Measurements from ENCODE around the gene DPP9.
A peak's percentile ranks its signal among the peaks of the same experiment; 100 is the strongest.

DPP9 gene

GRCh38 chr19:4678881-4679790, 44.5 kb downstream of the DPP9 start:
- no peak overlapping the region for H3K9ac ChIP-seq (ENCODE audit: low read depth in 1 of 2, low read length in 2 of 2)
- H3K9me3 ChIP-seq (ENCODE audit: control insufficient read depth in 1 of 2, low read length in 2 of 2), result no peaks in the 10 kb centered on the region
- no peak overlapping the region for H3K4me3 ChIP-seq (ENCODE audit: low read depth in 1 of 2, low read length in 2 of 2)
- peaks cover 16 to 45% of the 10 kb centered on the region in 2 donors for H3K36me3 ChIP-seq (ENCODE audit: control insufficient read depth in 1 of 2, insufficient read depth in 2 of 2, low read length in 2 of 2)
- H3K27ac ChIP-seq (ENCODE audit: low read depth, low read length), result no peak overlapping the region
- no peaks in the 10 kb centered on the region for H3K27me3 ChIP-seq (ENCODE audit: control insufficient read depth in 1 of 2, insufficient read depth in 2 of 2, low read length in 2 of 2)
- H3K4me1 ChIP-seq (ENCODE audit: control insufficient read depth in 1 of 2, insufficient read depth in 2 of 2, low read length in 2 of 2), result no peaks in the 10 kb centered on the region

- H3K4me1 ChIP-seq (ENCODE audit: control insufficient read depth in 1 of 2, insufficient read depth in 2 of 2, low read length in 2 of 2), result no peaks in the 10 kb centered on the region
- no peak overlapping the region for H3K9ac ChIP-seq (ENCODE audit: low read depth in 1 of 2, low read length in 2 of 2)
- no peak overlapping the region for H3K27ac ChIP-seq (ENCODE audit: low read depth, low read length)
- H3K4me3 ChIP-seq (ENCODE audit: low read depth in 1 of 2, low read length in 2 of 2), result no peak overlapping the region
- H3K36me3 ChIP-seq (ENCODE audit: control insufficient read depth in 1 of 2, insufficient read depth in 2 of 2, low read length in 2 of 2), result peaks cover 5 to 30% of the 10 kb centered on the region in 2 donors
- H3K9me3 ChIP-seq (ENCODE audit: control insufficient read depth in 1 of 2, low read length in 2 of 2), result no peaks in the 10 kb centered on the region
- H3K27me3 ChIP-seq (ENCODE audit: control insufficient read depth in 1 of 2, insufficient read depth in 2 of 2, low read length in 2 of 2), result no peaks in the 10 kb centered on the region
These were observed 46.5 kb downstream of the DPP9 start for GRCh38 chr19:4676955-4677731.

DNA sequence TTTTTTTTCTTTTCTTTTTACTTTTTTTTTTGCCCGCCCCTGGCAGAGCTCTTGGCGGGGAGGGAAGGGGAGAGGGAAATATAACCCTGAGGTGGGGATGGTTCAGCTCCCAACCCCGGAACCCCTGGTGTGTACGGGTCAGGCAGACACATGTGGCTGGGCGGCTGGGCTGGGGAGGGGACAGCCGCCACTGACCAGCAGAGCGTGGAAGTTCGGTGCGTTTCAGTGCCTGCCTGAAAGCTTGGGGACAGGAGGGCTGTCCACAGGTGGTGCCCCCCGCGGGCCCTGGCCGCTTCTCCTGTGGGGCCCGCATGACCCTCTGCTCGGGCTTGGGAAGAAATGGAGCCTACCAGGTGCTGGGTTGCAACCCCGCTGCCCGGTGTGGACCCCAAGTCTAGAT, 48.3 kb downstream of the DPP9 start:
- Histone ChIP-seq H3K9me3 (ENCODE audit: control insufficient read depth in 1 of 2, low read length in 2 of 2) (no peaks in the 10 kb centered on the region), H3K27ac (ENCODE audit: low read depth, low read length) (no peak overlapping the region), H3K4me1 (ENCODE audit: control insufficient read depth in 1 of 2, insufficient read depth in 2 of 2, low read length in 2 of 2) (no peaks in the 10 kb centered on the region), H3K9ac (ENCODE audit: low read depth in 1 of 2, low read length in 2 of 2) (no peak overlapping the region), H3K4me3 (ENCODE audit: low read depth in 1 of 2, low read length in 2 of 2) (no peak overlapping the region), H3K27me3 (ENCODE audit: control insufficient read depth in 1 of 2, insufficient read depth in 2 of 2, low read length in 2 of 2) (no peaks in the 10 kb centered on the region), H3K36me3 (ENCODE audit: control insufficient read depth in 1 of 2, insufficient read depth in 2 of 2, low read length in 2 of 2) (peaks cover 1 to 22% of the 10 kb centered on the region in 2 donors)

- Histone ChIP-seq H3K9ac (ENCODE audit: low read depth in 1 of 2, low read length in 2 of 2) (no peak overlapping the region), H3K9me3 (ENCODE audit: control insufficient read depth in 1 of 2, low read length in 2 of 2) (no peaks in the 10 kb centered on the region), H3K36me3 (ENCODE audit: control insufficient read depth in 1 of 2, insufficient read depth in 2 of 2, low read length in 2 of 2) (peaks cover 0 to 16% of the 10 kb centered on the region in 2 donors), H3K4me3 (ENCODE audit: low read depth in 1 of 2, low read length in 2 of 2) (no peak overlapping the region), H3K4me1 (ENCODE audit: control insufficient read depth in 1 of 2, insufficient read depth in 2 of 2, low read length in 2 of 2) (peaks cover 0 to 8% of the 10 kb centered on the region in 2 donors), H3K27ac (ENCODE audit: low read depth, low read length) (no peak overlapping the region), H3K27me3 (ENCODE audit: control insufficient read depth in 1 of 2, insufficient read depth in 2 of 2, low read length in 2 of 2) (no peaks in the 10 kb centered on the region)
These were observed 49.9 kb downstream of the DPP9 start for GRCh38 chr19:4673726-4674125.

GRCh38 chr19:4673216-4673615, 50.4 kb downstream of the DPP9 start:
- Histone ChIP-seq H3K36me3 (ENCODE audit: control insufficient read depth in 1 of 2, insufficient read depth in 2 of 2, low read length in 2 of 2) (peaks cover 3 to 16% of the 10 kb centered on the region in 2 donors), H3K4me3 (ENCODE audit: low read depth in 1 of 2, low read length in 2 of 2) (no peak overlapping the region), H3K9ac (ENCODE audit: low read depth in 1 of 2, low read length in 2 of 2) (no peak overlapping the region), H3K4me1 (ENCODE audit: control insufficient read depth in 1 of 2, insufficient read depth in 2 of 2, low read length in 2 of 2) (peaks cover 0 to 13% of the 10 kb centered on the region in 2 donors), H3K27ac (ENCODE audit: low read depth, low read length) (no peak overlapping the region), H3K27me3 (ENCODE audit: control insufficient read depth in 1 of 2, insufficient read depth in 2 of 2, low read length in 2 of 2) (no peaks in the 10 kb centered on the region), H3K9me3 (ENCODE audit: control insufficient read depth in 1 of 2, low read length in 2 of 2) (no peaks in the 10 kb centered on the region)

DNA sequence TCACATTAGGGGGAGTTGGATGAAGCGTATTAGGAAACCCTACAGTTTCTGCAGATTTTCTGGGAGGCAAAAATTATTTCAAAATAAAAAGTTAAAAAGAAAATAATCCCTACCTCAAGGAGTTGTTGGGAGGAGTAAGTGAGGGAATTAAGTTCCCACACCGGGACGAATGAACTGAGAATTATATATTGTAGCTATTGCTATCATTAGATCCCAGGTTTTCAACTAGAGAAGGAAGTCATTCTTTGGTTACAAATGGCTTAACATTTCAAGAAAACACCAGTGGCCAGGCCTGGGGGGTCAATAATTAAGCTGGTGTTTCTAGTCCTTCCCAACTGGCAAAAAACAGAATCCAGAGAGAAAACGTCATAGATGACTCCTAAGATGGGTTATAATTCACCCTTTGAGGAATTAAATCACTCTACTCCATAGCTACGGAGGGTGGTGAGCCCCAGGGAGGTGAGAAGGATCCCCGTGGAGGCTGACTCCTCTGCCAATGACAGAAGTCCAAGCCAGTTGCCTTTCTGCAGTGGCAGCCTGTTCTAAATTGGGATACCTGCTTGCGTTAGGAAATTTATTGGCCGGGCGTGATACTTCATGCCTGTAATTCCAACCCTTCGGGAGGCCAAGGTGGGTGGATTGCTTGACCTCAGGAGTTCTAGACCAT, 52.3 kb downstream of the DPP9 start:
- Histone ChIP-seq H3K27me3 (ENCODE audit: control insufficient read depth in 1 of 2, insufficient read depth in 2 of 2, low read length in 2 of 2) (no peaks in the 10 kb centered on the region), H3K9me3 (ENCODE audit: control insufficient read depth in 1 of 2, low read length in 2 of 2) (no peaks in the 10 kb centered on the region), H3K9ac (ENCODE audit: low read depth in 1 of 2, low read length in 2 of 2) (no peak overlapping the region), H3K4me1 (ENCODE audit: control insufficient read depth in 1 of 2, insufficient read depth in 2 of 2, low read length in 2 of 2) (peaks cover 0 to 13% of the 10 kb centered on the region in 2 donors), H3K27ac (ENCODE audit: low read depth, low read length) (no peak overlapping the region), H3K36me3 (ENCODE audit: control insufficient read depth in 1 of 2, insufficient read depth in 2 of 2, low read length in 2 of 2) (peaks cover 10 to 15% of the 10 kb centered on the region in 2 donors), H3K4me3 (ENCODE audit: low read depth in 1 of 2, low read length in 2 of 2) (no peak overlapping the region)

DNA sequence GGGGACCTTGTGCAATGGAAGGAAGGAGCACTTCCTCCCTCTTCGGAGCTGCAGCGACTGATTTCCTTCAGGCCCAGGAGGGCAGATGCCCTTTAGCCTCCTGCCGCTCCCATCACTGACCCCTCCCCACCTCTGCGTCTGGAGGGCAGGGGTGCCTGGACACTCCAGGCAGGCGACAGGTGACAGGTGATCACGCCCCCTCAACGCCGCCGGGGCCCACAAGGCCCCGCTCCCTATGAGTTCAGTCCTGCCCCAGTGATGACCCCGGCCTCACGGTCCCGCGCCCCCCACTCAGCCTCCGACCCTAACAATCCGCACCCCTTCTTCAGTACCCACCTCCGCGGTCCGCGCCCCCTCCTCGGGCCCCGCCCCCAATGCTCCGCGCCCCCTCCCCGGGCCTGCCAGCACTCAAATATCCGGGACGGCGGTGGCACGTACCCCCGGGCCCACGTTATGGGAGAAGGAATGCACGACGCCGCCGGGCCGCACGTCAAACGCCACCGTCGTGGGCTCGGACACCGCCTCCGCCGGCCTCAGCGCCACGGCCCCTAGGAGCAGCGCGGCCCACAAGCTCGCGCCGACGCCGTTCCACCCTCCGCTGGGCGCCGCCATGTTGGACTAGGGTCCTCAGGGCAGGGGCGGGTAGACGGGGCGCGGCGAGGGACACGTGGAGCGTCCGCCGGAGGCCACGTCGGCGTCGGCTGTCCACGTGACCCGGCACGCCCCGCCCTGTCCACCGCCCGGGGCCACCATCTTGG, 53.7 kb downstream of the DPP9 start, which contains the start of gene MYDGF:
MYDGF (minus strand) TSS at position 620 of the 758 bp plus-strand sequence; CDS start at position 612, 8 bp downstream.
- Histone ChIP-seq H3K36me3 (ENCODE audit: control insufficient read depth in 1 of 2, insufficient read depth in 2 of 2, low read length in 2 of 2) (peaks cover 12 to 19% of the 10 kb centered on the region in 2 donors), H3K27ac (ENCODE audit: low read depth, low read length) (peak within 1 kb of the TSS; percentile 84), H3K9me3 (ENCODE audit: control insufficient read depth in 1 of 2, low read length in 2 of 2) (no peaks in the 10 kb centered on the region), H3K4me1 (ENCODE audit: control insufficient read depth in 1 of 2, insufficient read depth in 2 of 2, low read length in 2 of 2) (peaks cover 0 to 13% of the 10 kb centered on the region in 2 donors), H3K27me3 (ENCODE audit: control insufficient read depth in 1 of 2, insufficient read depth in 2 of 2, low read length in 2 of 2) (no peaks in the 10 kb centered on the region), H3K9ac (ENCODE audit: low read depth in 1 of 2, low read length in 2 of 2) (peak within 1 kb of the TSS; percentile 63 to 89), H3K4me3 (ENCODE audit: low read depth in 1 of 2, low read length in 2 of 2) (peak within 1 kb of the TSS; percentile 75 to 83)

GRCh38 chr19:4664642-4665041, 59.0 kb downstream of the DPP9 start:
- Histone ChIP-seq H3K27me3 (ENCODE audit: control insufficient read depth in 1 of 2, insufficient read depth in 2 of 2, low read length in 2 of 2) (no peaks in the 10 kb centered on the region), H3K9me3 (ENCODE audit: control insufficient read depth in 1 of 2, low read length in 2 of 2) (no peaks in the 10 kb centered on the region), H3K36me3 (ENCODE audit: control insufficient read depth in 1 of 2, insufficient read depth in 2 of 2, low read length in 2 of 2) (peaks cover 24 to 55% of the 10 kb centered on the region in 2 donors), H3K4me3 (ENCODE audit: low read depth in 1 of 2, low read length in 2 of 2) (no peak overlapping the region), H3K9ac (ENCODE audit: low read depth in 1 of 2, low read length in 2 of 2) (no peak overlapping the region), H3K27ac (ENCODE audit: low read depth, low read length) (no peak overlapping the region), H3K4me1 (ENCODE audit: control insufficient read depth in 1 of 2, insufficient read depth in 2 of 2, low read length in 2 of 2) (peaks cover 0 to 13% of the 10 kb centered on the region in 2 donors)

GRCh38 chr19:4662812-4663211, 60.8 kb downstream of the DPP9 start:
- no peaks in the 10 kb centered on the region for H3K4me1 ChIP-seq (ENCODE audit: control insufficient read depth in 1 of 2, insufficient read depth in 2 of 2, low read length in 2 of 2)
- peaks cover 24 to 63% of the 10 kb centered on the region in 2 donors for H3K36me3 ChIP-seq (ENCODE audit: control insufficient read depth in 1 of 2, insufficient read depth in 2 of 2, low read length in 2 of 2)
- H3K9ac ChIP-seq (ENCODE audit: low read depth in 1 of 2, low read length in 2 of 2), result no peak overlapping the region

More at GRCh38 chr19:4662812-4663211, 60.8 kb downstream of the DPP9 start:
- Histone ChIP-seq H3K9me3 (ENCODE audit: control insufficient read depth in 1 of 2, low read length in 2 of 2) (no peaks in the 10 kb centered on the region), H3K27ac (ENCODE audit: low read depth, low read length) (no peak overlapping the region), H3K4me3 (ENCODE audit: low read depth in 1 of 2, low read length in 2 of 2) (no peak overlapping the region), H3K27me3 (ENCODE audit: control insufficient read depth in 1 of 2, insufficient read depth in 2 of 2, low read length in 2 of 2) (no peaks in the 10 kb centered on the region)

Data from duodenal mucosa (tissue), 2 donors.